DMS 273 (cell line): ENCODE data around the gene SORBS1.
"Not testable (repeated sequence)": the region's sequence is repeated elsewhere in the genome, so short reads cannot be mapped to it uniquely, and the experiment has no call there.

Experiments used
- DNase-seq: peaks from one replicate; lab custom pipeline; 2025; ENCODE audit not compliant: unreplicated experiment; lab: John Stamatoyannopoulos, UW

Gene SORBS1

GRCh38 chr10:95493862-95494261 is 67.3 kb downstream of the SORBS1 start:
- DNase-seq, result no peak

DNA sequence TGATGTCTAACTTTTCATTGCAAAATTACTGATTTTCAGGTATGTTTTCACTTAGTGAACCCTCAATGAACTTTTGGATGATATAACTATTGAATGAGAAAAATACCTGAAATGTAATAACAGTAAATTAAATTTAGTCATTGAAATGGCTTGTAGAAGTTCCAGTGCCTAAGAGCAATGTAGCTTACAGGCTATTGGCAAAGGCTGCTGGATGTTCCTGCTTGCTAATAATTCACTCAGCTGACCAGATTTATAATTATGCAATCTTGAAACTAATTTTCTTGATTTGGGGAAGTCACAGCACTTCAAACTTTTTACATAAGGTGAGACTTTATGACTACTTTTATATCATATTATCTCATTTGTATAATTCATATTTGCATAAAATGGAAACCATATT is 73.2 kb downstream of the SORBS1 start:
- no peak for DNase-seq

DNA sequence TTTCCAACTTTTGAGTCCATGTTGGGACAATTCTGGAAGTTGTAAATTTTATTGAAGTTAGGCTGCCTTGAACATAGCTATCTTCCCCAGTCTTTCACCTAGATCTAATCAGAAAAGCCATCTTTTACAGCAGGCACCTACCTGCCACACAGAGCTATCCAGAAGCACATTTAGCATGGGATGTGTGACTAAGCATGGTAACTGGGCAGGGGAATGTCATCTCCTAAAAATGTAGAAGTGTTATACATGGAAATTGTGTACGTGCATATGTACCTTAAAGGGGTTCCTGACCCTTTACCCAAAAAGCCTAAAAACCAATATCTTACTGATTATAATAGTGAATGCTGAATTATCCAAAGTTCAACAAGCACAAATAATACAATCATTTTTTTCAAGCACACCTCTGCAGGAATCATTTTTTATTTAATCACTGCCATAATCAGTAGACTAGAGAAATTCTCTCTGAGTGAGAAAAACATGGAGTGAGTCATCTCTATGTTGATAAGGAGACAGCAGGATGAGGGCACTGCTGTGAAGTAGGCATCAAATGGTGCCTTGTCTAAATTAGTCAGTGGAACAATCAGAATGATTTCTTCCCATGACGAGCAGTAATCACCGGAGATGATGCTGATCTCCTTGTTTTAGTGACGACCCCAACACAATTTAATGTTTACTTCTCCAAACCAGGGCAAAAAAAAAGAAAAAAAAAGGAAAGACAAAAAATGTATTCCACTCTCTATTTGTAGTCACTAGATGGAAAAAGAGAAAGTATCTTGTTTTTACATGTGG is 75.9 kb downstream of the SORBS1 start:
- DNase-seq, result no peak

- DNase-seq, result no peak
Measured at GRCh38 chr10:95482501-95483233, 78.5 kb downstream of the SORBS1 start.

- no peak for DNase-seq
Measured at GRCh38 chr10:95480901-95481491, 80.2 kb downstream of the SORBS1 start.

- no peak for DNase-seq
Measured at GRCh38 chr10:95480102-95480900, 80.9 kb downstream of the SORBS1 start.

DNA sequence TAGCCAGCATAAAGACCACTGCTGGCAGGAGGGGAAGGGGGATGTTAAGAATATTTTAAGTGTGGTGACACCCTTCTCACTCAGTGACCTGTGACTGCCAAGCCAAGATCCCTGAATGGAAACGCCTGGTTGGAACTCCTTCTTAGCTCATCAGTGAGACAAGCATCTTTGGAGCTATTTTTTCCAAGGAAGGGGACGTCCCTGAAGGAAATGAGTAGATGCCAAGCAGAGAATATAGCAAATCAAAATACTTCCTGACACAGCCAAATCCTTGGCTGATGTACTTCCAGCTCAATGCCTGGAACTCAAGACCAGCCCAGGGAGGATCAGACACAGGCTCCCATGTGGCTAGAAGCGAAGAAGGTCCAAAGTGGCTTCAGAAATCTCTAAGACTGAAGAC is 82.2 kb downstream of the SORBS1 start:
- no peak for DNase-seq

GRCh38 chr10:95478185-95478584 is 83.0 kb downstream of the SORBS1 start:
- DNase-seq, result no peak

GRCh38 chr10:95477175-95477520 is 84.0 kb downstream of the SORBS1 start:
- no peak for DNase-seq

- DNase-seq, result no peak
Measured at GRCh38 chr10:95476469-95477174, 84.5 kb downstream of the SORBS1 start.

- DNase-seq, result no peak
Measured at GRCh38 chr10:95475827-95476468, 85.2 kb downstream of the SORBS1 start.

DNA sequence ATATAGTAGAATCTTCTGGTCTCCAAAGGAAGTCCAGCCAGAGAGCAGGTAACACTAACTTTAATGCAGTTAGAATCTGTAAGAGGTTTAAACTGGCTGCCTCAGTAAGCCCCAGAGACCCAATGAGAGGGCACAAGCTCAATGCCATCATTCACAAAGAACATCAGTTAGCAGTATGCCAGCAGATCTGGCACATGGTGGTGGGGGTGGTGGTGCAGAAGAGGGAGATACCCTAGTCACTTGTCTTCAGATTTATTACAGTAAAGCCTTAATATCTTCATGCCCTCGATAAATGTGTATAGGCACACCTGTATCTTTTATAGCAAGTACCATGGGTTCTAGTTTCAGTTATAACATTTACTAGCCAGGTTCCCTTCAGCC is 86.2 kb downstream of the SORBS1 start:
- DNase-seq, result no peak

DNA sequence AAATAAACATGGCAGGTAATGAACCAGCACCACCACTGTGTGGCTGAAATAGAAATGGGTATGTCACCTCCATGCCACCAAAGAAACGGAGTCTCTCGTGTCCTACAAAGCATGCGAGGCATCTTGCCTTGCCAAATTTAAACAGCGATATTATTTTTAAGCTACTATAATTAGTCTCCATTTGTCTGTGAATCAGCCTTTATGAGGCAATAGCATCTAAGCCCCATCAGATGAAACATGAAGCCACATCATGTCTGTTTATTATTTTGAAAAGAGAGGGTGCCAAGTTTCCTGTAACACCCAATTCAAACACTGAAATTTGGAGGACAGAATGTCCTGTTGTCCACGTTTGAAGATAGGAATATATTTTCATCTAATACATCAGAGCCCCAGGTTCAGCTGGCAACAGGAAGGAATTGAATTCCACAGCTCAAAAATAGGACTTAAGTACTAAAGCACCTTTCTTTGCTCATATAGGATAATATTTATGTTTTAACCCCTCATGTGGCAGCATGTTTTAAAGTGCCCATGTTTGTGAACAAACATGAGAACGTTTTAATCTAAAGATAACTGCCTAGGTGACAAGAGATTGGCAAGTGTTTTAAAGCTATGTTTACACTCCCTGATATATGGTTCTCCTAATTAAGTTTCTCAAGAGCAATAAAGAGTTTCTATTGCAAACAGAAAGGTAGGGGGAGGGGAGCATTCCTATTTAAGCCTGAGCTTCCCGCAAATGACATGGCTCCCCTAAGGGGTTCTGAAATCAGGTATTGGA is 86.8 kb downstream of the SORBS1 start:
- no peak for DNase-seq

DNA sequence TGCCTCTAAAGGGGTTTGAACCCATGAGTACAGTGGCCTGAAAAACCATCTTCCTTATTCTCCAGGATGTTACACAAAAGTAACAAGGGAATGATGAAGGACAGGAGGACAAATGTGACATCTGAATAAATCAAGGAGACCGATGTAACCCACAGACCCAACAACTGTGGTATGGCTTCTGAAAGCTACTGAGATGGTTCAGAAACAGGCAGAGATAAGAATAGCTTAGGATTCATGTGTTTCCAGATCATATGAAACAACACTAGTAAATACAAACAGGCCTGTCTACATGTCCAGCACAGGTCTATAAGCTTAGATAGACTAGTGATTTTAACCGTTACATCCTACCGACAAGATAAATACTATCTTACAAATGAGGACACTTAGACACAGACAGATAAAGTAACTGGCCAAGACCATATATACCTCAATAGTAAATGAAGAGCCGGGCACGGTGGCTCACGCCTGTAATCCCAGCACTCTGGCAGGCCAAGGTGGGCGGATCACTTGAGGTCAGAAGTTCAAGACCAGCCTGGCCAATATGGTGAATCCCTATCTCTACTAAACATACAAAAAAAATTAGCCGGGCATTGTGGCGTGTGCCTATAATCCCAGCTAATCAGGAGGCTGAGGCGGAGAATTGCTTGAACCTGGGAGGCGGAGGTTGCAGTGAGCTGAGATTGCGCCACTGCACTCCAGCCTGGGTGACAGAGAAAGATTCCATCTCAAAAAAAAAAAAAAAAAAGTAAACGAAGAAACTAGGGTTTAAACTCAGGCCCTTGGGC is 88.7 kb downstream of the SORBS1 start:
- no peak for DNase-seq

DNA sequence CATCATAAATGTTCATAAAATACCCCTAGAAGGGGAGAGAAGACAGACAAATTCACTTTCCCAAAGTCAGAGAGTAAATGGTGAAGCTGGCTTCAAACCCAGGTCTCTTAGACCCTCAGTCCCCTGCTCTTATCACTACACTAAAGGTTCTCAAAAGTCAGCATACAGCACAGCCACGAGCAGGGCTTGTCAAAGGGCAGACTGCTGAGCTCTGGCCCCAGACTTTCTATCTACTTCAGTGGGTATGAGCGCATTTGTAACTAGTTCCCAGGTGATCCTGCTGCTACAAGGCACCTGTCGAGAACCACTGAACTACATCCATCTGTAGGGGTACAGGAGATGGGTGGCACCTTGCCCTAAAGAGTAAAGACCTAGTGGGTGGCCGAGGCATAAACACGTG is 91.5 kb downstream of the SORBS1 start:
- DNase-seq, result no peak

DNA sequence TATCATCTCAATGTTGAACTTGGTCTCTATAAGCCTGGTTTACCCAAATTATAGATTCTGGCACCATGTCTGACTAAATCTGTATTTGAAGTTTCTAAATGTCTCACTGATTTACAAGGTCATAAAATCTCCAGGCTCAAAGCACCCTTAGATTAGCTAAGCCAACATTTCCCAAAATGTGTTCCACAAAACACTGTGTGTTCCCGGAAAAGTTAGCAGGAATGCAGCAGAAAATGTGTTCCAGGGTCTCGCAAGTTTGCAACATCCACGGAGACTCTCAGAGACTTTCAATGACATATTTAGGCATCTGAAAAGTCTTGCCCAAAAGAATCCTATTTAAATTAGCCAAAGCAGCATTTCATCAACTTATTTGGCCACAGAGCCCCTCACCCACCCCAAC is 91.9 kb downstream of the SORBS1 start:
- DNase-seq, result no peak

DNA sequence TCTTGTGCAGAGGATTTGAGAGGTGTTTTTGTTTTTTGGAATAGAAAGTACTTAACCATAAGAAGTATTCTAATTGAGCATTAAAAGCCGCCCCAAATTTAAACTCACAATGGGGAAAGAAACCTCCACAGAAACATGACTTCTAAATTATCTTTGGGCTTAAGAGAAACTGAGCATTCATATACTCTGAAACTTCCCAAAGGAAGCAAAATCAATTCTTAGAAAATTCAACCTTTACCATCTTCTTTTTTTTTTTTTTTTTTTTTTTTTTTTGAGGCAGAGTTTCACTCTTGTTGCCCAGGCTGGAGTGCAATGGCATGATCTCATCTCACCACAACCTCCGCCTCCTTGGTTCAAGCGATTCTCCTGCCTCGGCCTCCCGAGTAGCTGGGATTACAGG is 93.5 kb downstream of the SORBS1 start:
- DNase-seq, result not testable (repeated sequence)

DNA sequence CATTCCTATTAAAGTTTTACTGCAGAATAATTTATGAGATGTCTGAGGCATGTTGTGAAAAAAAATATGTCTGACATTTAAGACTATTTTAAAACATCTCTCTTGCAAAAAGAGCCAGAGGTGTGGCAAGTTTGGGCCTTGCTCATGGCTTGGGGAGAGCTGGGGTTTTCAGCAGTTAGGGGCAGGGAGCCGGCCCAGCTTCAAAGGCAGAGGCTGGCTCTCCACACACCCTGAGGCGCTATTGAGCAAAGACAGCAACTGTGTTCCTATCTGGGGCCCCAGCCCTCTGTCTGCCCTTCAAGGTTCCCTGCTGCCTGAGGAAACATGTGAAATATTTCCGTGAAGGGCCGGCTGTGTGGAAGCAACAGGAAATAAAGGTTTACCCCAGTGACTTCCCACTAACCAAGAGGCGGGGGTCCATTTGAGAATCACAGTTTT is 94.0 kb downstream of the SORBS1 start:
- DNase-seq, result peak; percentile 13

- no peak for DNase-seq
Measured at GRCh38 chr10:95466436-95466835, 94.7 kb downstream of the SORBS1 start.
